Pancreas (tissue), 10 donors: ENCODE data around the gene LRBA. TPM values are rescaled to one million over a fixed set of nuclear protein-coding genes. Genes with fewer than 3 reads are reported as not detected.
A peak's percentile ranks its signal among the peaks of the same experiment; 100 is the strongest.

Experiments
- ATAC-seq, 4 donors: fragments of 200-7000 bp; cut with Tn5 transposase; one replicate each; pipeline versions ENCODE4 v1.8.0 to v1.9.1; 2020; ENCODE audit warnings: mild to moderate bottlenecking in 4 of 4, moderate library complexity in 4 of 4
- DNase-seq, 6 donors: peaks; one replicate each; pipeline ENCODE4 v3.0.0-alpha.2; 2020
- FAIRE-seq: peaks from 2 replicates; lab custom pipeline; 2012; peaks lifted over from hg19 to GRCh38; lab: Jason Lieb, UNC
- H3K27ac ChIP-seq, 4 donors: fragments of 200-600 bp; sonication (generic); 1 replicate in 3 of 4; 2 replicates in 1 of 4; pipeline versions ENCODE4 v1.5.0 to v1.8.0; 2020
- H3K27me3 ChIP-seq, 4 donors: fragments of 200-600 bp; one replicate each; pipeline ENCODE4 v1.8.0; 2021
- H3K36me3 ChIP-seq, 3 donors: fragments of 200-600 bp; sonication (generic) in 1 of 3; one replicate each; pipeline versions ENCODE4 v1.5.0 to v1.8.0; 2020 to 2021
- H3K4me1 ChIP-seq, 3 donors: fragments of 200-600 bp; one replicate each; pipeline ENCODE4 v1.8.0; 2021
- H3K4me3 ChIP-seq, 4 donors: fragments of 200-600 bp; sonication (generic) in 2 of 4; one replicate each; pipeline versions ENCODE4 v1.5.0 to v1.8.0; 2020 to 2021
- H3K9me3 ChIP-seq, 4 donors: fragments of 200-600 bp; one replicate each; pipeline ENCODE4 v1.8.0; 2021
- CTCF ChIP-seq, 4 donors: fragments of 200-600 bp; sonication (generic) in 3 of 4; IDR thresholded peaks; one replicate each; pipeline versions ENCODE4 v1.5.0 to v1.8.0; 2021; ENCODE audit warnings: antibody characterized with exemption in 4 of 4
- WGBS, 2 donors: extraction: QIAGEN DNeasy Blood & Tissue Kit; methylation state at CpG; one replicate each; pipeline ENCODE4 v1.1.7; 2013; 5-methylcytosine and 5-hydroxymethylcytosine counted together
- intact Hi-C, 3 donors: fragments of 100-400 bp; cut with DNase I; formaldehyde crosslinking; loops; one replicate each; pipeline versions ENCODE4 v1.11.1 to v1.14.2; 2022
- polyA plus RNA-seq, 2 donors: library from polyadenylated mRNA; stranded (reverse); fragments of 200-250 nt; gene quantifications; one replicate each; pipeline ENCODE4 v1.2.3, GENCODE V29; 2013
- total RNA-seq, 6 donors: library from RNA; stranded (reverse); fragmentation: NEBNext Ultra II Directional in 4 of 6; extraction: Animal tissue kit (Norgen Biotek cat#: 25700) in 4 of 6; gene quantifications; one replicate each; pipeline versions ENCODE4 v1.2.1 to v1.2.4, GENCODE V29; 2021 to 2023
- donor health status: healthy with polysubstance abuse.
- donor health status: DM: no; HTN: no; CAD: no; lungs with moderate emphysema.
- donor health status: DM: no; HTN: no; CAD: no.
- donor health status: control.
- donor health status: control.
- donor health status: Bipolar disorder and iron deficiency.
- donor health status: DM: yes; HTN: yes; CAD: no.
- donor health status: DM: no; HTN: no; CAD: no.
- donor health status: DM: no; HTN: no; CAD: no.
- donor health status: DM: yes; HTN: yes; CAD: no.

LRBA gene
- total and polyA plus RNA-seq, 8 donors = 6.6 to 35.3 (median 22.3) TPM

- Histone ChIP-seq H3K9me3 (no peaks in the 10 kb centered on the region), H3K4me1 (no peaks in the 10 kb centered on the region), H3K27ac (no peak overlapping the region), H3K36me3 (no peaks in the 10 kb centered on the region), H3K27me3 (no peaks in the 10 kb centered on the region), H3K4me3 (no peak overlapping the region)
- 41 to 60% methylated on average over 1 of the region's 1 CpG for WGBS, 2 donors
- ATAC-seq (no peak), FAIRE-seq (peak; percentile 75), DNase-seq (no peak)
- no peak for TF ChIP-seq CTCF (IDR thresholded peaks at IDR 0.05)
- intact Hi-C loops = no loop called here
These were observed 589.9 kb downstream of the LRBA start for GRCh38 chr4:150425161-150425560.

- no peaks in the 10 kb centered on the region for H3K36me3 ChIP-seq
- intact Hi-C loops = no loop called here
- TF ChIP-seq CTCF (IDR thresholded peaks at IDR 0.05) = no peak
- WGBS, 2 donors = 96 to 97% methylated on average over 12 of the region's 12 CpGs
- H3K4me1 ChIP-seq = no peaks in the 10 kb centered on the region
- no peaks in the 10 kb centered on the region for H3K27me3 ChIP-seq
- H3K9me3 ChIP-seq = no peaks in the 10 kb centered on the region
- no peak for FAIRE-seq
- no peak overlapping the region for H3K4me3 ChIP-seq
- H3K27ac ChIP-seq = no peak overlapping the region
- no peak for ATAC-seq
- peak in 1 of 6 donors; percentile 38 for DNase-seq
These were observed 591.6 kb downstream of the LRBA start for GRCh38 chr4:150423503-150423902.

- H3K27ac ChIP-seq = no peak overlapping the region
- H3K36me3 ChIP-seq = no peaks in the 10 kb centered on the region
- no peak overlapping the region for H3K4me3 ChIP-seq
- 89% methylated on average over 13 of the region's 13 CpGs for WGBS, 2 donors
- intact Hi-C loops = no loop called here
- no peaks in the 10 kb centered on the region for H3K9me3 ChIP-seq
- no peak for TF ChIP-seq CTCF (IDR thresholded peaks at IDR 0.05)
- peak in 1 of 6 donors; percentile 30 for DNase-seq
- no peaks in the 10 kb centered on the region for H3K4me1 ChIP-seq
- no peak for ATAC-seq
- no peak for FAIRE-seq
- H3K27me3 ChIP-seq = no peaks in the 10 kb centered on the region
These were observed 592.0 kb downstream of the LRBA start for GRCh38 chr4:150423074-150423473.

GRCh38 chr4:150421612-150422011 lies 593.5 kb downstream of the LRBA start:
- peak in 2 of 4 donors; percentile 21 to 29 for ATAC-seq

More at GRCh38 chr4:150421612-150422011, 593.5 kb downstream of the LRBA start:
- Histone ChIP-seq H3K9me3 (no peaks in the 10 kb centered on the region), H3K27ac (no peak overlapping the region), H3K36me3 (no peaks in the 10 kb centered on the region), H3K4me1 (no peaks in the 10 kb centered on the region), H3K4me3 (no peak overlapping the region), H3K27me3 (no peaks in the 10 kb centered on the region)
- FAIRE-seq = no peak
- 58 to 82% methylated on average over 1 of the region's 1 CpG for WGBS, 2 donors
- intact Hi-C loops = no loop called here
- TF ChIP-seq CTCF (IDR thresholded peaks at IDR 0.05) = no peak
- no peak for DNase-seq
